Osteoblast (primary cell): ENCODE results near the gene CPT1C. TPM values are rescaled to one million over a fixed set of nuclear protein-coding genes. Genes with fewer than 3 reads are reported as not detected.

Experiments
- DNase-seq: peaks from one replicate; pipeline ENCODE4 v3.0.0; 2011; ENCODE audit warnings: low spot score, mixed read lengths; ENCODE audit not compliant: insufficient read length; ENCODE audit errors: missing footprints
- H2AFZ ChIP-seq: 2 replicates; pipeline ENCODE4 v1.6.0; 2011; ENCODE audit warnings: mild to moderate bottlenecking, low read length
- H3K27ac ChIP-seq: 2 replicates; pipeline ENCODE4 v1.5.1; 2011; ENCODE audit warnings: mild to moderate bottlenecking, low read depth, low read length, moderate library complexity
- H3K27me3 ChIP-seq: 2 replicates; pipeline ENCODE4 v1.6.0; 2012; ENCODE audit warnings: mild to moderate bottlenecking, control low read depth, inconsistent platforms, low read length, moderate library complexity; ENCODE audit not compliant: insufficient read depth
- H3K36me3 ChIP-seq: 2 replicates; pipeline ENCODE4 v1.5.1; 2011; ENCODE audit warnings: mild to moderate bottlenecking, low read length, control low read depth, moderate library complexity; ENCODE audit not compliant: insufficient read depth
- H3K4me1 ChIP-seq: 2 replicates; pipeline ENCODE4 v1.5.1; 2011; ENCODE audit warnings: mild to moderate bottlenecking, low read length, control low read depth, moderate library complexity; ENCODE audit not compliant: insufficient read depth
- H3K4me2 ChIP-seq: 2 replicates; pipeline ENCODE4 v1.6.0; 2011; ENCODE audit warnings: mild to moderate bottlenecking, low read length; ENCODE audit not compliant: insufficient read depth
- H3K4me3 ChIP-seq: fragments of 200-600 bp; sonication (generic); 3 replicates; pipeline ENCODE4 v1.5.1; 2012; ENCODE audit warnings: mild to moderate bottlenecking, low read length, inconsistent platforms; ENCODE audit not compliant: insufficient read depth
- H3K79me2 ChIP-seq: 2 replicates; pipeline ENCODE4 v1.6.0; 2012; ENCODE audit warnings: mild to moderate bottlenecking, low read length, control low read depth, inconsistent platforms; ENCODE audit not compliant: insufficient read depth
- H3K9me3 ChIP-seq: 2 replicates; pipeline ENCODE4 v1.5.1; 2011; ENCODE audit warnings: low read depth, low read length, control low read depth
- H4K20me1 ChIP-seq: 2 replicates; pipeline ENCODE4 v1.6.0; 2012; ENCODE audit warnings: mild to moderate bottlenecking, low read length, control low read depth; ENCODE audit not compliant: insufficient read depth
- total RNA-seq: library from RNA; depleted of rRNA; stranded (reverse); fragments of >200 nt; gene quantifications from 2 replicates; pipeline ENCODE4 v1.2.3, GENCODE V29; 2012
- TF ChIP-seq, protein P1 (sequence below): IDR thresholded peaks from 2 replicates; pipeline ENCODE4 v1.5.1; 2011; ENCODE audit warnings: mild to moderate bottlenecking, low read depth, low read length, moderate library complexity; ENCODE audit errors: extremely low read depth

The CPT1C gene
- total RNA-seq, 1 donor = 17.0 TPM

DNA sequence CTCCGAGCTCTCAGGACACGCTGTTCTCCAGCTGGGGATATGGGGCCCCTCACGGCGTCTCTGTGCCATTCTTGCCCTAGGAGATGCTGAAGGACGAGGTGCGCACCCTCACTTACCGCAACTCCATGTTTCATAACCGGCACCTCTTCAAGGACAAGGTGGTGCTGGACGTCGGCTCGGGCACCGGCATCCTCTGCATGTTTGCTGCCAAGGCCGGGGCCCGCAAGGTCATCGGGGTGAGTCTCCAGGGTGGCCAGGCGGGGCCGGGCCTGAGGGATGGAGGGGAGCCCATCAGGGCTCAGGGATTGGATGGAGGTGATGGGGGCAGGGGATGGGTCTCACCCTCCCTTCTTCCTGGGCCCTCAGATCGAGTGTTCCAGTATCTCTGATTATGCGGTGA, 9.1 kb upstream of the CPT1C start:
- Histone ChIP-seq H3K27me3 (no peaks in the 10 kb centered on the region), H3K79me2 (peaks cover 49% of the 10 kb centered on the region), H2AFZ (no peak overlapping the region), H3K36me3 (peaks cover 42% of the 10 kb centered on the region), H4K20me1 (peaks cover 41% of the 10 kb centered on the region), H3K27ac (no peak overlapping the region), H3K4me3 (no peak overlapping the region), H3K4me2 (no peak overlapping the region), H3K9me3 (no peaks in the 10 kb centered on the region), H3K4me1 (peaks cover 21% of the 10 kb centered on the region)
- TF ChIP-seq, protein P1, sequence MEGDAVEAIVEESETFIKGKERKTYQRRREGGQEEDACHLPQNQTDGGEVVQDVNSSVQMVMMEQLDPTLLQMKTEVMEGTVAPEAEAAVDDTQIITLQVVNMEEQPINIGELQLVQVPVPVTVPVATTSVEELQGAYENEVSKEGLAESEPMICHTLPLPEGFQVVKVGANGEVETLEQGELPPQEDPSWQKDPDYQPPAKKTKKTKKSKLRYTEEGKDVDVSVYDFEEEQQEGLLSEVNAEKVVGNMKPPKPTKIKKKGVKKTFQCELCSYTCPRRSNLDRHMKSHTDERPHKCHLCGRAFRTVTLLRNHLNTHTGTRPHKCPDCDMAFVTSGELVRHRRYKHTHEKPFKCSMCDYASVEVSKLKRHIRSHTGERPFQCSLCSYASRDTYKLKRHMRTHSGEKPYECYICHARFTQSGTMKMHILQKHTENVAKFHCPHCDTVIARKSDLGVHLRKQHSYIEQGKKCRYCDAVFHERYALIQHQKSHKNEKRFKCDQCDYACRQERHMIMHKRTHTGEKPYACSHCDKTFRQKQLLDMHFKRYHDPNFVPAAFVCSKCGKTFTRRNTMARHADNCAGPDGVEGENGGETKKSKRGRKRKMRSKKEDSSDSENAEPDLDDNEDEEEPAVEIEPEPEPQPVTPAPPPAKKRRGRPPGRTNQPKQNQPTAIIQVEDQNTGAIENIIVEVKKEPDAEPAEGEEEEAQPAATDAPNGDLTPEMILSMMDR = no peak
- DNase-seq = peak; percentile 58

GRCh38 chr19:49682274-49682673, 8.6 kb upstream of the CPT1C start:
- H4K20me1 ChIP-seq = peaks cover 41% of the 10 kb centered on the region

GRCh38 chr19:49683814-49684250, 7.1 kb upstream of the CPT1C start:
- Histone ChIP-seq H3K4me1 (peaks cover 13% of the 10 kb centered on the region), H3K79me2 (peaks cover 32% of the 10 kb centered on the region), H3K4me2 (no peak overlapping the region), H3K4me3 (no peak overlapping the region), H3K36me3 (peaks cover 42% of the 10 kb centered on the region), H4K20me1 (peaks cover 33% of the 10 kb centered on the region), H3K27ac (no peak overlapping the region), H2AFZ (no peak overlapping the region), H3K27me3 (no peaks in the 10 kb centered on the region), H3K9me3 (no peaks in the 10 kb centered on the region)
- TF ChIP-seq, protein P1 = no peak
- peak; percentile 56 for DNase-seq

More at GRCh38 chr19:49682274-49682673, 8.6 kb upstream of the CPT1C start:
- H3K36me3 ChIP-seq = peaks cover 42% of the 10 kb centered on the region
- peaks cover 46% of the 10 kb centered on the region for H3K79me2 ChIP-seq
- H2AFZ ChIP-seq = no peak overlapping the region
- no peak overlapping the region for H3K27ac ChIP-seq
- no peak overlapping the region for H3K4me2 ChIP-seq
- peak; percentile 94 for DNase-seq
- TF ChIP-seq, protein P1 = no peak
- H3K4me1 ChIP-seq = peaks cover 21% of the 10 kb centered on the region
- H3K4me3 ChIP-seq = no peak overlapping the region
- no peaks in the 10 kb centered on the region for H3K9me3 ChIP-seq
- no peaks in the 10 kb centered on the region for H3K27me3 ChIP-seq

GRCh38 chr19:49684251-49684982, 6.5 kb upstream of the CPT1C start:
- DNase-seq = peak; percentile 92
- Histone ChIP-seq H3K79me2 (peaks cover 27% of the 10 kb centered on the region), H3K9me3 (no peaks in the 10 kb centered on the region), H2AFZ (no peak overlapping the region), H4K20me1 (peaks cover 28% of the 10 kb centered on the region), H3K4me2 (no peak overlapping the region), H3K27ac (no peak overlapping the region), H3K27me3 (no peaks in the 10 kb centered on the region), H3K4me1 (peaks cover 13% of the 10 kb centered on the region), H3K4me3 (no peak overlapping the region), H3K36me3 (peaks cover 42% of the 10 kb centered on the region)
- TF ChIP-seq, protein P1 = peak; percentile 40
